ENCODE measurements around the gene VWA1.

VWA1 gene

DNA sequence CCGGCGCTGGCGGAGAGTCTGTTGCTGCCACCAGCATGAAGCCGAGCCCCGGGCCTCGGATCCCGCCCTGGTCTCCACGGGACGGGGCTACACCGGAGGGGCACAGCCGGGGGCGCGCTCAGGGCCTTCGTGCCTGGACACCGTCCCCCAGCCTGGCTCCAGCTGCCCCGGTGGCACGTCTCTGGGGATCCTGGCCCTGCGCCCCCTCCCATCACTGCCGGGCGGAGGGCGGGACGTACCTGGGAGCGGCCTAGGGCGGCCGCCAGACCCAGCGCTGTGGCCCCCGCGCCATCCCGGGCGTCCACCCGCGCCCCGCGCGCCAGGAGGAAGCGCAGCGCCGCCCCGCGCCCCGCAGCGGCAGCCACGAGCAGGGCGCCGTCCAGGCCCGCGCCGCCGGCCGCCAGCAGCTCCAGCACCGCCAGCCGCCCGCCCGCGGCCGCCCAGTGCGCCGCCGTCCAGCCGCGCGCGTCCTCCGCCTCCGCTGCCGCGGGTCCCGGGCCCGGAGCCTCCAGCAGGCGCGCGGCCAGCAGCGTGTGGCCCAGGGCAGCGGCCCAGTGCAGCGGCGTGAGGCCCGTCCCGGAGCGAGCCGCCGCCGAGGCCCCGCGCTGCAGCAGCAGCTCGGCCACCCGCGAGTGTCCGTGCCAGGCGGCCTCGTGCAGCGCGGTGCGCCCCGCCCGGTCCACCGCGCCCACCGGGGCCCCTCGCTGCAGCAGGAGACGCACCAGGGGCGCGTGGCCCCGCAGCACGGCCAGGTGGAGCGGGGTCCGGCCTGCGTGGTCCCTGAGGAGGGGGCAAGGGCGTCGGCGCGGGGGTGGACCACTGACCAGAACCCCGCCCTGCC lies 15.5 kb upstream of the VWA1 start:
- H3K36me3 ChIP-seq (ENCODE audit: control insufficient read depth, insufficient read depth, low read length) = no peaks in the 10 kb centered on the region
- no peaks in the 10 kb centered on the region for H3K9me3 ChIP-seq (ENCODE audit: control insufficient read depth, insufficient read depth, low read length)
- no peak overlapping the region for H3K4me3 ChIP-seq (ENCODE audit: low read depth, low read length)
- peaks cover 4% of the 10 kb centered on the region for H3K4me1 ChIP-seq (ENCODE audit: control insufficient read depth, insufficient read depth, low read length)
- H3K9ac ChIP-seq (ENCODE audit: low read depth, low read length) = peak overlapping the region; percentile 60
- no peaks in the 10 kb centered on the region for H3K27me3 ChIP-seq (ENCODE audit: control insufficient read depth, insufficient read depth, low read length)

GRCh38 chr1:1420654-1421141 lies 14.8 kb upstream of the VWA1 start:
- no peaks in the 10 kb centered on the region for H3K27me3 ChIP-seq (ENCODE audit: control insufficient read depth, insufficient read depth, low read length)

DNA sequence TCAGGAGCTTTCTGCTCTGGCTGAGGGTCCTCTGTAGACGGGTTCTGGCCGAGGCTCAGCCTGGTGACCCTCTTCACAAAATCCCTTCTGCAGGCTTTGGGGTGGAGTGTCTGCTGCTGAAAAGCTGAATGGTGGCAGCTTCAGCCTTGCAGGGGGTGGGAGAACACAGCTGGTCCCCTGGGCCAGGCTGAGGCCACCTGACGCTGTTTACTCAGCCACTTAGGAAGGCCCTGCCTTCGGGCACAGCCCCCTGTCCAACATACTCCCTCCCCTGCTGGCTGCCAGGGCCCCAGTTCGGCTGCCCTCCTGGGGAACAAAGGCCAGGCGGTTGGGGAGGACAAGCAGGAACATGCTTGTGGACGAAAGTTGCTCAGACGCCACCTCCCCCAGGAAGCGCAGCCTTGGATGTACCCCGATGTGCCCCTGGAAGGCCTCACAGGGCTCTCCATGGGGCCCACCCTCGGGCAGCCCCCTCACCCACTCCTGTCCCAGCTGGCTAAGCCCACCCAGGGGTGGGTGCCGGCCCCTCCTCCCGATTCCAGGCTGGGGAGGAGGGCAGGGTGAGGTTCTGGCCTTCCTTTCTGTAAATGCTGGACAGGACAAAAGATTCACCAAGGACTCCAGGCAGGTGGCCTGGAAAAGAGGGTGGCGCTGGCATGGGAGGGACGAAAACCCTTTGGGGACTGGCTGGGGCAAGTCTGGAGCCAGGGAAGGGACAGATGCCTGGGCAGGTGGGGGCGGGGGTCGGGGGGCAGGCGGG lies 14.2 kb upstream of the VWA1 start, which contains the start of gene ANKRD65:
Gene ANKRD65 (minus strand): TSS at position 130 of the 760 bp plus-strand sequence. CDS start 271 bp downstream, outside the sequence.
- no peaks in the 10 kb centered on the region for H3K36me3 ChIP-seq (ENCODE audit: control insufficient read depth, insufficient read depth, low read length)
- H3K9me3 ChIP-seq (ENCODE audit: control insufficient read depth, insufficient read depth, low read length) = no peaks in the 10 kb centered on the region
- no peak within 1 kb of the TSS for H3K4me3 ChIP-seq (ENCODE audit: low read depth, low read length)
- peak within 1 kb of the TSS; percentile 50 for H3K9ac ChIP-seq (ENCODE audit: low read depth, low read length)
- H3K27me3 ChIP-seq (ENCODE audit: control insufficient read depth, insufficient read depth, low read length) = no peaks in the 10 kb centered on the region
- peaks cover 4% of the 10 kb centered on the region for H3K4me1 ChIP-seq (ENCODE audit: control insufficient read depth, insufficient read depth, low read length)

More at GRCh38 chr1:1420654-1421141, 14.8 kb upstream of the VWA1 start:
- peaks cover 4% of the 10 kb centered on the region for H3K4me1 ChIP-seq (ENCODE audit: control insufficient read depth, insufficient read depth, low read length)
- no peaks in the 10 kb centered on the region for H3K36me3 ChIP-seq (ENCODE audit: control insufficient read depth, insufficient read depth, low read length)
- H3K4me3 ChIP-seq (ENCODE audit: low read depth, low read length) = no peak overlapping the region
- H3K9ac ChIP-seq (ENCODE audit: low read depth, low read length) = peak overlapping the region; percentile 50
- H3K9me3 ChIP-seq (ENCODE audit: control insufficient read depth, insufficient read depth, low read length) = no peaks in the 10 kb centered on the region

- Histone ChIP-seq H3K9ac (ENCODE audit: low read depth, low read length) (no peak overlapping the region), H3K36me3 (ENCODE audit: control insufficient read depth, insufficient read depth, low read length) (no peaks in the 10 kb centered on the region), H3K27me3 (ENCODE audit: control insufficient read depth, insufficient read depth, low read length) (no peaks in the 10 kb centered on the region), H3K4me3 (ENCODE audit: low read depth, low read length) (no peak overlapping the region), H3K9me3 (ENCODE audit: control insufficient read depth, insufficient read depth, low read length) (no peaks in the 10 kb centered on the region), H3K4me1 (ENCODE audit: control insufficient read depth, insufficient read depth, low read length) (peaks cover 4% of the 10 kb centered on the region)
These were observed 13.5 kb upstream of the VWA1 start for GRCh38 chr1:1421907-1422464.

DNA sequence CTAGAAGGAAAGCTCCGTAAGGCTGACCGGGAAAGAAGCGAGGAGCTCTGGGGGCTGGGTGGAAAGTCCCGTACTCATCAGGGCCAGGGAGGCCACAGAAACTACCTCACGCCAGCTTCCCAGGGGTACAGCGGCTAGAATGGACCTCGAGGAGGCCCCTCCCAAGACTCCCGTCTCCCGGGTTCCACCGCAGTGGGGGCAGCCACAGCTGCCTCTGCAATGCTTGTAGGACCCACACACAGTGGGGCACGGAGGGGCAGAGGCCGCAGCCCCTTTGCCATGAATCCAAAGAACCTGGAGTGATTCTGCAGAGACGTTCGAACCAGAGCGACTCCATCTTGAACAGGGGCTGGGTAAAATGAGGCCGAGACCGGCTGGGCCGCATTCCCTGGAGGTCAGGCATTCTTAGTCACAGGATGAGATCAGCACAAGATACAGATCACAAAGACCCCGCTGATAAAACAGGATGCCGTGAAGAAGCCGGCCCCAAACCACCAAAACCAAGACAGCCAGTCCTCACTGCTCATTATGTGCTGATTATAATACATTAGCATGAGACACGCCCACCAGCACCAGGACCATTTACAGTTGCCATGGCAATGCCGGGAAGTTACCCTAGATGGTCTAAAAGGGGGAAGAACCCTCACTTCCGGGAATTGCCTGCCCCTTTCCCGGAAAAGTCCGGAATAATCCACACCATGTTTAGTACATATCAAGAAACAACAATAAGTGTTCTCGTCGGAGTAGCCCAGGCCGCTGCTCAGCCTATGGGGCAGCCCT lies 12.8 kb upstream of the VWA1 start:
- no peak overlapping the region for H3K9ac ChIP-seq (ENCODE audit: low read depth, low read length)
- peaks cover 2% of the 10 kb centered on the region for H3K4me1 ChIP-seq (ENCODE audit: control insufficient read depth, insufficient read depth, low read length)
- no peaks in the 10 kb centered on the region for H3K9me3 ChIP-seq (ENCODE audit: control insufficient read depth, insufficient read depth, low read length)
- no peaks in the 10 kb centered on the region for H3K36me3 ChIP-seq (ENCODE audit: control insufficient read depth, insufficient read depth, low read length)
- no peaks in the 10 kb centered on the region for H3K27me3 ChIP-seq (ENCODE audit: control insufficient read depth, insufficient read depth, low read length)
- H3K4me3 ChIP-seq (ENCODE audit: low read depth, low read length) = no peak overlapping the region

DNA sequence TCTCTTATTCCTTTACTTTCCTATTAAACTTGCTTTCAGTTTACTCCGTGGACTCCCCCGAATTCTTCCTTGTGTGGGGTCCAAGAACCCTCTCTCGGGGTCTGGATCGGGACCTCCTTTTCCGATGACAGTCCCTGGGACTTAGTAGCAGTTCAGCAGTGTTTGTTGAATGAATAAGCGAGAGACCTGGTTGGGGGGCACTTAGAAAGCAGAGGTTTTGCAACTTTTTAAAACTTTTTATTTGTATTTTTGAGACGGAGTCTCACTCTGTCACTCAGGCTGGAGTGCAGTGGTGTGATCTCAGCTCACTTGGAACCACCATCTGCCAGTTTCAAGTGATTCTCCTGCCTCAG lies 12.3 kb upstream of the VWA1 start:
- H3K4me1 ChIP-seq (ENCODE audit: control insufficient read depth, insufficient read depth, low read length) = peaks cover 2% of the 10 kb centered on the region
- H3K27me3 ChIP-seq (ENCODE audit: control insufficient read depth, insufficient read depth, low read length) = no peaks in the 10 kb centered on the region
- no peak overlapping the region for H3K9ac ChIP-seq (ENCODE audit: low read depth, low read length)
- H3K4me3 ChIP-seq (ENCODE audit: low read depth, low read length) = no peak overlapping the region
- H3K36me3 ChIP-seq (ENCODE audit: control insufficient read depth, insufficient read depth, low read length) = no peaks in the 10 kb centered on the region
- no peaks in the 10 kb centered on the region for H3K9me3 ChIP-seq (ENCODE audit: control insufficient read depth, insufficient read depth, low read length)

GRCh38 chr1:1424707-1425106 lies 10.8 kb upstream of the VWA1 start:
- Histone ChIP-seq H3K4me1 (ENCODE audit: control insufficient read depth, insufficient read depth, low read length) (peaks cover 2% of the 10 kb centered on the region), H3K9ac (ENCODE audit: low read depth, low read length) (no peak overlapping the region), H3K4me3 (ENCODE audit: low read depth, low read length) (no peak overlapping the region), H3K36me3 (ENCODE audit: control insufficient read depth, insufficient read depth, low read length) (no peaks in the 10 kb centered on the region), H3K9me3 (ENCODE audit: control insufficient read depth, insufficient read depth, low read length) (no peaks in the 10 kb centered on the region), H3K27me3 (ENCODE audit: control insufficient read depth, insufficient read depth, low read length) (no peaks in the 10 kb centered on the region)

DNA sequence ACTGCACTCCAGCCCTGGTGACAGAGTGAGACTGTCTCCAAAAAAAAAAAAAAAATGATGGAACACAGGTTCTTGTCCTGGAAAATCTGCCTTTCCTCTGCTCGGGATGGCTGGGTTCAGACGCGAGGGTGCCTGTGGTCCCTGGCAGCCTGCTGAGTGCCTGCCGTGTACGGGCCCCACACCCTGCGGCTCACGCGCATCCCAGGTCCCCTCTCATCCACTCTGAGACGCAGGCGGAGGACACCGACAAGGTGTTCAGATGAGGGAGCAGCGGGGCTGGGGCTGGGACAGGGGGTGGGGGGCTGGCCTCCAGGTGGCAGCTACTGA lies 10.1 kb upstream of the VWA1 start:
- Histone ChIP-seq H3K27me3 (ENCODE audit: control insufficient read depth, insufficient read depth, low read length) (no peaks in the 10 kb centered on the region), H3K4me3 (ENCODE audit: low read depth, low read length) (no peak overlapping the region), H3K4me1 (ENCODE audit: control insufficient read depth, insufficient read depth, low read length) (peaks cover 2% of the 10 kb centered on the region)

DNA sequence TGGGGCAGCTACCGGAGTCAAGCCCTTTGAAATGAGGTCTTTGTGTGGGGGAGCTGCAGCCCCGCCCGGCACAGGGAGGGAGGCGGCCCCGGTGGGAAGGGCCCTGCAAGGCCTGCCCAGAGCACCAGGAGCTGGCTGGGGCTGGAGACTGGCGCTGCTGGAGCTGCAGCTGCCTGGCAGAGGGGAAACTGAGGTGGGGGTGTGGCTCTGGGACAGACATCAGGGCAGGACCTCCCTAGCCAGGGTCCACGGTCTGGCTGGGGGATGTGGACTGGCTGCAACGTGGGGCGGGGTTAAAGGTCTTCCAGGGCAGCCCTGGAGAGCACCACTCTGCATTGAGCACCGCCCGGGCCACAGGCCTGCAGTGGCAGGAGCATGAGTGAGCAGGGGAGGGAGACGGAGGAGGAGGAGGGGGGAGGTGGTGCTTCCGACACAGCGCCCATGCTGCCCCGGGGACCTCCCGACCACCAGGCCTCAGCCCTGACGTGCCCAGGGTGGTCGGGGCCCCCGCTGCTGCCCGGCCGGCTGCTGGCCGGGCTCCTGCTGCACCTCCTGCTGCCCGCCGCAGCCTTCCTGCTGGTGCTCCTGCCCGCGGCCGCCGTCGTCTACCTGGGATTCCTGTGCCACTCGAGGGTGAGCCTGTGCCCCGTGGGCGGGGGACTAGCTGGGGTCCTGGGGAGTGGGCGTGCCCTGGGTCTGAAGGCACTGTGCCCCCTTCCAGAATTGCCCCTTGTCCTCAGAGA lies 9.6 kb upstream of the VWA1 start:
- H3K9me3 ChIP-seq (ENCODE audit: control insufficient read depth, insufficient read depth, low read length) = no peaks in the 10 kb centered on the region
- no peak overlapping the region for H3K4me3 ChIP-seq (ENCODE audit: low read depth, low read length)
- H3K9ac ChIP-seq (ENCODE audit: low read depth, low read length) = no peak overlapping the region
- H3K36me3 ChIP-seq (ENCODE audit: control insufficient read depth, insufficient read depth, low read length) = no peaks in the 10 kb centered on the region
- peaks cover 2% of the 10 kb centered on the region for H3K4me1 ChIP-seq (ENCODE audit: control insufficient read depth, insufficient read depth, low read length)
- no peaks in the 10 kb centered on the region for H3K27me3 ChIP-seq (ENCODE audit: control insufficient read depth, insufficient read depth, low read length)

More for the DNA sequence above, 10.1 kb upstream of the VWA1 start:
- Histone ChIP-seq H3K36me3 (ENCODE audit: control insufficient read depth, insufficient read depth, low read length) (no peaks in the 10 kb centered on the region), H3K9ac (ENCODE audit: low read depth, low read length) (no peak overlapping the region), H3K9me3 (ENCODE audit: control insufficient read depth, insufficient read depth, low read length) (no peaks in the 10 kb centered on the region)

DNA sequence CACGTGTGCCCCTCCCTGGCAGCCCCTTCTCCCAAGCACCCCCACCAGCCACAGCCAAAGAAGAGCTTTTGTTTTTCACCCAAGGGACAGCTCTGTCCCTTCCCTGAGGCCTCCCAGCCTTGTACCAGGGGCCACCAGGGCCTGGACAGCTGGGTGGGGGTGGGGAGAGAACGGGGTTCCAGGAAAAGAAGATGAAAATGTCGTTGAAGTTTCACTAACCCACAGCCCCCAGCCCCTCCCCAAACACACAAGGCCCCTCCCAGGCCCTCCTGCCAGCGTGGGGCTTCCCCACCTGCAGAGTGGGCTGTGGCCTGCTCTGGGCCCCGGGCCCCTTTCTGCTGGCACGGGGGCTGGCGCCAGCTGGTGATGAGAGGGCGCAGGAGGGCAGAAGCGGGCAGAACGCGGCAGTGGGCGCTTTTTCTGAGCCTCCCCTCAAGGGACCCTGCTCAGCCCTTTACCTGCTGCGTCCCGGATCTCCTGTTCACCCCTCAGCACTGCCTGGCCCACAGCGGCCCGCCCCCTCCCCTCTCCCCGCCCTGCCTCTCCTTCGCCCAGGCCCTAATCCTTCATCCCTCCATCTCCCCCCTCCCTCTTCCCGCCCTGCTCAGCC lies 8.9 kb upstream of the VWA1 start:
- Histone ChIP-seq H3K4me1 (ENCODE audit: control insufficient read depth, insufficient read depth, low read length) (no peaks in the 10 kb centered on the region), H3K4me3 (ENCODE audit: low read depth, low read length) (no peak overlapping the region), H3K9ac (ENCODE audit: low read depth, low read length) (no peak overlapping the region), H3K36me3 (ENCODE audit: control insufficient read depth, insufficient read depth, low read length) (no peaks in the 10 kb centered on the region), H3K9me3 (ENCODE audit: control insufficient read depth, insufficient read depth, low read length) (no peaks in the 10 kb centered on the region), H3K27me3 (ENCODE audit: control insufficient read depth, insufficient read depth, low read length) (no peaks in the 10 kb centered on the region)

All from iPS-15b (cell line).